Gastroesophageal sphincter (tissue), 4 donors: ENCODE measurements around the gene PCBD2. TPM values are rescaled to one million over a fixed set of nuclear protein-coding genes. Genes with fewer than 3 reads are reported as not detected.
A peak's percentile ranks its signal among the peaks of the same experiment; 100 is the strongest.
"Not testable (repeated sequence)": the region's sequence is repeated elsewhere in the genome, so short reads cannot be mapped to it uniquely, and the experiment has no call there.

Experiments used
- ATAC-seq: fragments of 150-250 bp; one replicate; pipeline ENCODE4 v1.9.1; 2016; ENCODE audit warnings: mild to moderate bottlenecking, moderate library complexity
- H3K27ac ChIP-seq, 4 donors: fragments of 200-600 bp; sonication (generic) in 3 of 4; 1 replicate in 3 of 4; 2 replicates in 1 of 4; pipeline ENCODE4 v1.5.1; 2016 to 2019
- H3K27me3 ChIP-seq: fragments of 200-600 bp; sonication (generic); one replicate; pipeline ENCODE4 v1.5.1; 2019
- H3K36me3 ChIP-seq, 2 donors: fragments of 200-600 bp; sonication (generic); one replicate each; pipeline ENCODE4 v1.5.1; 2019; ENCODE audit warnings: control low read depth in 1 of 2
- H3K4me1 ChIP-seq, 3 donors: fragments of 200-600 bp; sonication (generic); 1 replicate in 2 of 3; 2 replicates in 1 of 3; pipeline ENCODE4 v1.5.1; 2016 to 2019; ENCODE audit warnings: control low read depth in 2 of 3
- H3K4me3 ChIP-seq, 2 donors: fragments of 200-600 bp; sonication (generic); one replicate each; pipeline ENCODE4 v1.5.1; 2019; ENCODE audit warnings: mild to moderate bottlenecking in 1 of 2, moderate library complexity in 1 of 2
- H3K9me3 ChIP-seq, 3 donors: fragments of 200-600 bp; sonication (generic); one replicate each; pipeline ENCODE4 v1.5.1; 2017 to 2019; ENCODE audit warnings: control low read depth in 2 of 3
- EP300 ChIP-seq: sonication (generic); formaldehyde crosslinking; IDR thresholded peaks from one replicate; pipeline ENCODE4 v1.6.1; 2017; ENCODE audit warnings: antibody characterized with exemption, mild to moderate bottlenecking
- POLR2A ChIP-seq, 2 donors: fragments of 450-650 bp; IDR thresholded peaks; one replicate each; pipeline ENCODE4 v1.6.1; 2017; ENCODE audit warnings: antibody characterized with exemption in 2 of 2, mild to moderate bottlenecking in 2 of 2, moderate library complexity in 1 of 2
- POLR2AphosphoS5 ChIP-seq: sonication (generic); formaldehyde crosslinking; IDR thresholded peaks from one replicate; pipeline ENCODE4 v1.6.1; 2017; ENCODE audit warnings: antibody characterized with exemption
- WGBS, 2 donors: methylation state at CpG; one replicate each; pipeline ENCODE4 v1.1.5; 2018; ENCODE audit warnings: low coverage in 1 of 2; 5-methylcytosine and 5-hydroxymethylcytosine counted together
- total RNA-seq, 4 donors: library from RNA; depleted of rRNA; stranded (reverse); fragments of >200 nt; gene quantifications; one replicate each; pipeline ENCODE4 v1.1.0, GENCODE V29; 2016
- TF ChIP-seq, protein P1 (sequence below), 4 experiments: fragments of 200-600 bp in 2 of 4; fragments of 450-650 bp in 2 of 4; sonication (generic) in 1 of 4; IDR thresholded peaks; one replicate each; pipeline ENCODE4 v1.5.1; 2017 to 2019; ENCODE audit warnings: antibody characterized with exemption in 4 of 4, mild to moderate bottlenecking in 2 of 4, moderate library complexity in 2 of 4

The PCBD2 gene
- 10 to 100 TPM in 2 of 4 donors, 1 to 10 TPM in 2; 8.3 to 10.8 (median 9.5) TPM for total RNA-seq

DNA sequence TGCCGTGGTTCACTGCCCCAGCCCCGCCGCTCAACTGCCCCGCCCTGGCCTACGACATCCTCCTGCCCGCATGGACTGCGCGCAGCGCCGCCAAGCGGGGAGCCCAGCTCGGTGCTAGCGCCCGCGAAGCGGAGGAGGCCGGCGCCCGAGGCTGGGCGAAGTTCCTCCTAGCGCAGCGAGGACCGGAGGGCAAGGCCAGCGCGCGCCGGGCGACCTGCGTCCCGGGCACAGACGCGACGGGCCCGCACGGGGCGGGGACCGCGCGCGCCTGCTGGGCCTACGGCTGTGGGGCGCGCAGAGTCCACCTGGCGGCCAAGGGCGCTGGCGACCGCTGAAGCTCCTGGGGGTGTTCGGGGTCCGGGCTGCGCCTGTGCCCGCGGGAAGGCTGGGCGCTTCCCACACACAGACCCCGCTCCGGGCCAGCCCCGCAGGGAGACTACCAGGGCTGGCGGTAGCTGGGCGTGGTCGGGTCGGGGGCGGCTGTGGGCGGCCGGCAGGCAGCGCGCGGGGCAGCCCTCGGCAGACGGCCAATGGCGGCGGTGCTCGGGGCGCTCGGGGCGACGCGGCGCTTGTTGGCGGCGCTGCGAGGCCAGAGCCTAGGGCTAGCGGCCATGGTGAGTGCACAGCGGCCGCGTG lies at the start of gene PCBD2:
TSS of gene PCBD2 (plus strand) at position 522 of the 636 bp plus-strand sequence. CDS start at position 531, 9 bp downstream.
- peaks cover 0 to 24% of the 10 kb centered on the region in 2 donors for H3K36me3 ChIP-seq
- peak within 1 kb of the TSS; percentile 94 to 99 (median 97) for H3K27ac ChIP-seq
- TF ChIP-seq, protein P1, sequence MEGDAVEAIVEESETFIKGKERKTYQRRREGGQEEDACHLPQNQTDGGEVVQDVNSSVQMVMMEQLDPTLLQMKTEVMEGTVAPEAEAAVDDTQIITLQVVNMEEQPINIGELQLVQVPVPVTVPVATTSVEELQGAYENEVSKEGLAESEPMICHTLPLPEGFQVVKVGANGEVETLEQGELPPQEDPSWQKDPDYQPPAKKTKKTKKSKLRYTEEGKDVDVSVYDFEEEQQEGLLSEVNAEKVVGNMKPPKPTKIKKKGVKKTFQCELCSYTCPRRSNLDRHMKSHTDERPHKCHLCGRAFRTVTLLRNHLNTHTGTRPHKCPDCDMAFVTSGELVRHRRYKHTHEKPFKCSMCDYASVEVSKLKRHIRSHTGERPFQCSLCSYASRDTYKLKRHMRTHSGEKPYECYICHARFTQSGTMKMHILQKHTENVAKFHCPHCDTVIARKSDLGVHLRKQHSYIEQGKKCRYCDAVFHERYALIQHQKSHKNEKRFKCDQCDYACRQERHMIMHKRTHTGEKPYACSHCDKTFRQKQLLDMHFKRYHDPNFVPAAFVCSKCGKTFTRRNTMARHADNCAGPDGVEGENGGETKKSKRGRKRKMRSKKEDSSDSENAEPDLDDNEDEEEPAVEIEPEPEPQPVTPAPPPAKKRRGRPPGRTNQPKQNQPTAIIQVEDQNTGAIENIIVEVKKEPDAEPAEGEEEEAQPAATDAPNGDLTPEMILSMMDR (IDR thresholded peaks at IDR 0.05): peak; percentile 82 to 97 (median 94)
- TF ChIP-seq POLR2A (IDR thresholded peaks at IDR 0.05) (peak in 1 of 2 donors; percentile 48), EP300 (no peak), POLR2AphosphoS5 (peak; percentile 66)
- no CpG with 5 or more reads among the region's 84 CpGs for WGBS, 2 donors
- H3K4me3 ChIP-seq: peak within 1 kb of the TSS; percentile 74 to 96
- peaks cover 0 to 12% (median 0%) of the 10 kb centered on the region in 3 donors for H3K4me1 ChIP-seq
- H3K9me3 ChIP-seq: no peaks in the 10 kb centered on the region
- H3K27me3 ChIP-seq: no peaks in the 10 kb centered on the region
- peak; percentile 95 for ATAC-seq

DNA sequence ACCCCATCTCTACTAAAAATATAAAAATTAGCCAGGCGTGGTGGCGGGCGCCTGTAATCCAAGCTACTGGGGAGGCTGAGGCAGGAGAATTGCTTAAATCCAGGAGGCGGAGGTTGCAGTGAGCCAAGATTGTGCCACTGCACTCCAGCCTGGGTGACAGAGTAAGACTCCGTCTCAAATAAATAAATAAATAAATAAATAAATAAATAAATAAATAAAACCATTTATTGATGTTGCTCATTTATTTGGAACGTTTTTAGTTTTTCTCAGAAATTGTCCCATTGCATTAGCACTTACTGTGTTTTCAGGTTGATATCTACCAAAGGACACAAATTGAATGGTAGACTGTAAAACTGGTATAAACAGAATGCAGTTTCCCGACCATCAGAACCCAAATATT lies 48.5 kb upstream of the PCBD2 start:
- not testable (repeated sequence) for H3K27me3 ChIP-seq, H3K27ac ChIP-seq, ATAC-seq, H3K9me3 ChIP-seq, H3K4me3 ChIP-seq
- H3K4me1 ChIP-seq: peaks cover 0 to 44% (median 3%) of the 10 kb centered on the region in 3 donors
- 83 to 88% methylated on average over 7 of the region's 7 CpGs for WGBS, 2 donors
- H3K36me3 ChIP-seq: peaks cover 3 to 86% of the 10 kb centered on the region in 2 donors

DNA sequence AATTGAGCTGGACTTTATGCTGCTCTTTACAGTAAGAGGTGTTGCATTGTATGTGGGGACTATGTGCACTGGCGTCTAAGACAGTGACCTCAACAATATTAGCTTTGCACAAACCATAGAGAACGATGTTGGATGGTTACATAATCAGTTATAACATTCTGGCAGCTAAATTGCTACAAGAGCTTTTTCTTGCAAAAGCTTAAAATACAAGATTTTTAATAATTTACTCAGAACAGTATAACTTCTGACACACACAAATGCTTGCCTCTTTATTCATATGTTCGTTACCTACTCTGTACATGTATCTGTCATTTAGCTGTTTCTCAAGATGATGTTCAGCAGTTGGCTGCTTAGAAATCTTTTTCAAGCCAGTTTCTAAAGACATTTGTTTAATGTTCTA lies 47.5 kb upstream of the PCBD2 start:
- Histone ChIP-seq H3K9me3 (no peaks in the 10 kb centered on the region), H3K36me3 (peaks cover 3 to 84% of the 10 kb centered on the region in 2 donors), H3K4me1 (peaks cover 0 to 35% (median 3%) of the 10 kb centered on the region in 3 donors), H3K27ac (no peak overlapping the region), H3K27me3 (no peaks in the 10 kb centered on the region), H3K4me3 (no peak overlapping the region)
- ATAC-seq: no peak
- TF ChIP-seq POLR2A (IDR thresholded peaks at IDR 0.05): no peak
- 35 to 43% methylated on average over 3 of the region's 3 CpGs for WGBS, 2 donors

DNA sequence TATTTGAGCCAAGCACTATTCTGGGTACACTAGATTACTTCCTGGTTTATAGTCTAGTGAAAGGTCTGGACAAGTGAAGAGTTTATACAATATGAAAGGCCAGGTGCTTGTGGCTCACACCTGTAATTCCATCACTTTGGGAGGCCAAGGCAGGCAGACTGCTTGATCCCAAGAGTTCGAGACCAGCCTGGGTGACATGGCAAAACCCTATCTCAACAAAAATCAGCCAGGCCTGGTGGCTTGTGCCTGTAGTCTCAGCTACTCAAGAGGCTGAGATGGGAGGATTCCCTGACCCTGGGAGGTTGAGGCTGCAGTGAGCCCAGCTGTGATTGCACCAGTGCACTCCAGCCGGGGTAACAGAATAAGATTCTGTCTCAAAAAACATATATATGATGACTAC lies 40.2 kb upstream of the PCBD2 start:
- TF ChIP-seq POLR2A (IDR thresholded peaks at IDR 0.05) (no peak), EP300 (no peak), POLR2AphosphoS5 (no peak)
- TF ChIP-seq, protein P1 (IDR thresholded peaks at IDR 0.05): no peak
- H3K4me1 ChIP-seq: no peaks in the 10 kb centered on the region
- H3K27ac ChIP-seq: no peak overlapping the region
- no peak overlapping the region for H3K4me3 ChIP-seq
- peaks cover 0 to 22% of the 10 kb centered on the region in 2 donors for H3K36me3 ChIP-seq
- 100% methylated on average over 1 of the region's 2 CpGs; no CpG with 5 or more reads in 1 of the 2 donors for WGBS, 2 donors
- H3K9me3 ChIP-seq: no peaks in the 10 kb centered on the region
- H3K27me3 ChIP-seq: no peaks in the 10 kb centered on the region
- no peak for ATAC-seq

DNA sequence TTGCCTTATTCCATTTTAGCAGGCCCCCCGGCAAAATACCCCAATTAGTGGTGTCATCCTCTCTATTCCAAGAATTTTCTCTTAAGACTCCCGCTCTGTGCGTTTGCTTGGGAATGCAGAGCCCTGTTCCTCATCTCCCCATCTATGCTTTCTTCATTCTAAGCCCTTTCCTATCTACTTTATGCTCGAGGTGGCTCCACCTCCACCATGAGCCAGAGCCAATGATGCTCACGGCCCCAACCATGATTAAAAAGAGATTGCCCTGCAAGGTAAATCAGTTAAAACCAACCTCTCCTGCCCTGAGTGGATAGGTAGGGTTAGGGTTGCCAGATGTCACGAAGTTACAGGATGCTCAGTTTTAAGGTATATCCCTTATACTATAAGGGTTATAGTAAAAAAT lies 31.4 kb upstream of the PCBD2 start:
- H3K27ac ChIP-seq: peak overlapping the region; percentile 94 to 98 (median 94)
- TF ChIP-seq POLR2AphosphoS5 (no peak), EP300 (no peak), POLR2A (IDR thresholded peaks at IDR 0.05) (no peak)
- TF ChIP-seq, protein P1 (IDR thresholded peaks at IDR 0.05): no peak
- H3K9me3 ChIP-seq: no peaks in the 10 kb centered on the region
- no peaks in the 10 kb centered on the region for H3K36me3 ChIP-seq
- no peak for ATAC-seq
- H3K4me3 ChIP-seq: peak overlapping the region in 1 of 2 donors; percentile 80
- H3K27me3 ChIP-seq: no peaks in the 10 kb centered on the region
- H3K4me1 ChIP-seq: peaks cover 0 to 43% (median 9%) of the 10 kb centered on the region in 3 donors
- 83 to 88% methylated on average over 4 of the region's 6 CpGs for WGBS, 2 donors
